ENCODE results near the gene S100A6.

- TF ChIP-seq, protein P1, sequence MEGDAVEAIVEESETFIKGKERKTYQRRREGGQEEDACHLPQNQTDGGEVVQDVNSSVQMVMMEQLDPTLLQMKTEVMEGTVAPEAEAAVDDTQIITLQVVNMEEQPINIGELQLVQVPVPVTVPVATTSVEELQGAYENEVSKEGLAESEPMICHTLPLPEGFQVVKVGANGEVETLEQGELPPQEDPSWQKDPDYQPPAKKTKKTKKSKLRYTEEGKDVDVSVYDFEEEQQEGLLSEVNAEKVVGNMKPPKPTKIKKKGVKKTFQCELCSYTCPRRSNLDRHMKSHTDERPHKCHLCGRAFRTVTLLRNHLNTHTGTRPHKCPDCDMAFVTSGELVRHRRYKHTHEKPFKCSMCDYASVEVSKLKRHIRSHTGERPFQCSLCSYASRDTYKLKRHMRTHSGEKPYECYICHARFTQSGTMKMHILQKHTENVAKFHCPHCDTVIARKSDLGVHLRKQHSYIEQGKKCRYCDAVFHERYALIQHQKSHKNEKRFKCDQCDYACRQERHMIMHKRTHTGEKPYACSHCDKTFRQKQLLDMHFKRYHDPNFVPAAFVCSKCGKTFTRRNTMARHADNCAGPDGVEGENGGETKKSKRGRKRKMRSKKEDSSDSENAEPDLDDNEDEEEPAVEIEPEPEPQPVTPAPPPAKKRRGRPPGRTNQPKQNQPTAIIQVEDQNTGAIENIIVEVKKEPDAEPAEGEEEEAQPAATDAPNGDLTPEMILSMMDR (IDR thresholded peaks at IDR 0.05) = no peak
- TF ChIP-seq, protein P2, sequence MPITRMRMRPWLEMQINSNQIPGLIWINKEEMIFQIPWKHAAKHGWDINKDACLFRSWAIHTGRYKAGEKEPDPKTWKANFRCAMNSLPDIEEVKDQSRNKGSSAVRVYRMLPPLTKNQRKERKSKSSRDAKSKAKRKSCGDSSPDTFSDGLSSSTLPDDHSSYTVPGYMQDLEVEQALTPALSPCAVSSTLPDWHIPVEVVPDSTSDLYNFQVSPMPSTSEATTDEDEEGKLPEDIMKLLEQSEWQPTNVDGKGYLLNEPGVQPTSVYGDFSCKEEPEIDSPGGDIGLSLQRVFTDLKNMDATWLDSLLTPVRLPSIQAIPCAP (CRISPR knock-in tag; IDR thresholded peaks at IDR 0.05) = no peak
- no peak for TF ChIP-seq MAX (CRISPR knock-in tag; IDR thresholded peaks at IDR 0.05)
- no peak for TF ChIP-seq HMGXB4 (CRISPR knock-in tag; IDR thresholded peaks at IDR 0.05)
- no peak for TF ChIP-seq PREB (CRISPR knock-in tag; IDR thresholded peaks at IDR 0.05; ENCODE audit: borderline replicate concordance)
Observed at GRCh38 chr1:153538315-153538821, 2.6 kb upstream of the S100A6 start.
